ENCODE results near the gene CAP1. TPM values are rescaled to one million over a fixed set of nuclear protein-coding genes. Genes with fewer than 3 reads are reported as not detected.

The CAP1 gene
- total and polyA plus RNA-seq, 2 of the 4 experiments (the other 2 are of a cell fraction) = 434 to 756 TPM

DNA sequence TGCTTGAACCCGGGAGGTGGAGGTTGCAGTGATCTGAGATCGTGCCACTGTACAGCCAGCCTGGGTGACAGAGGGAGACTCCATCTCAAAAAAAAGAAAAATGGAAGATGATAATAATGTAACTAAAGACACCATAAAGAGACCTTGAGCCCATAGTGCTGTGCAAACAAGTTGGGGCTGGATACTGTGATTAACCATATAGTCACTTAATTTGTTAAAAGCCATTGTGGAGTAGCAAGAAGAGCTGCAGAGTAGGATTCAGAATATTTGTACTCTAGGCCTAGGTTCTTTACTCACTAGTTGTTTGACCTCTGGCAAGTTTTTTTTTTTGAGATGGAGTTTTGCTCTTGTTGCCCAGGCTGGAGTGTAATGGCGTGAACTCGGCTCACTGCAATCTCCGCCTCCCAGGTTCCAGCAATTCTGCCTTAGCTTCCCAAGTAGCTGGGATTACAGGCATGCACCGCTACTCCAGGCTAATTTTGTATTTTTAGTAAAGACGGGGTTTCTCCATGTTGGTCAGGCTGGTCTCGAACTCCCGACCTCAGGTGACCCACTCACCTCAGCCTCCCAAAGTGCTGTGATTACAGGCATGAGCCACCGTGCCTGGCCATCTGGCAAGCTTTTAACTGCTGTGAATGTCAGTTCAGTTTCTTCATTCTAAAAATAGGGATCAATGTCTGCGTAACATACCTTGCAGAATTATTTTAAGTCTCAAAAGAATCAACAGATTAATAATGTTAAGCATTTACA is 12.8 kb downstream of the CAP1 start:
- H2BK15ac ChIP-seq (ENCODE audit: low read depth, low read length) = no peak overlapping the region
- H4K5ac ChIP-seq (ENCODE audit: low read depth, low read length) = no peak overlapping the region
- H2BK120ac ChIP-seq (ENCODE audit: low read depth, low read length) = no peak overlapping the region
- H3K4ac ChIP-seq (ENCODE audit: low read depth, low read length) = no peak overlapping the region
- no peak overlapping the region for H4K8ac ChIP-seq (ENCODE audit: low read depth in 2 of 2, low read length in 2 of 2)
- no peak overlapping the region for H3K23ac ChIP-seq (ENCODE audit: low read depth, low read length)
- no peak overlapping the region for H4K91ac ChIP-seq (ENCODE audit: insufficient read depth, low read depth, low read length)
- in situ Hi-C loops (cut with MboI; ENCODE audit: low sequenced_read_pairs) = no loop called here
- ChIA-PET CTCF (no interaction called here), POLR2A (ENCODE audit: unreplicated experiment) (no interaction called here)
- dilution Hi-C loops (cut with HindIII; ENCODE audit: low sequenced_read_pairs, unreplicated experiment) = no loop called here
- H2BK5ac ChIP-seq (ENCODE audit: low read depth, low read length, poor library complexity, severe bottlenecking) = no peak overlapping the region
- H3K9ac ChIP-seq (ENCODE audit: low read depth, low read length) = no peak overlapping the region
- intact Hi-C loops (cut with micrococcal nuclease) = no loop called here
- H3K27ac ChIP-seq (ENCODE audit: insufficient read depth, low read length) = no peak overlapping the region
- H3K27me3 ChIP-seq (ENCODE audit: control insufficient read depth, insufficient read depth, low read length) = no peaks in the 10 kb centered on the region
- peaks cover 7% of the 10 kb centered on the region; the same call in 1 of the 2 replicates for H3K4me1 ChIP-seq (ENCODE audit: control insufficient read depth, insufficient read depth, low read length)
- no peak overlapping the region for H2AFZ ChIP-seq (replicated peaks; ENCODE audit: low read length, poor library complexity)
- no peak for ATAC-seq (ENCODE audit: low read depth)
- H3K4me2 ChIP-seq (ENCODE audit: low read depth, low read length) = no peak overlapping the region
- no TSS peak for BruUV-seq (replicated peaks)
- peaks cover 13% of the 10 kb centered on the region for H3K36me3 ChIP-seq (ENCODE audit: control insufficient read depth, insufficient read depth, low read length)
- no peak for DNase-seq
- no peaks in the 10 kb centered on the region for H3K9me3 ChIP-seq (ENCODE audit: control insufficient read depth, insufficient read depth, low read length)
- 33% methylated on average over 1 of the region's 11 CpGs; no CpG with 5 or more reads in 1 of the 2 experiments for WGBS, 2 experiments (ENCODE audit: extremely low coverage in 2 of 2, insufficient read length in 1 of 2)
- no peak overlapping the region for H2BK20ac ChIP-seq (ENCODE audit: low read depth, low read length)
- H3K9me1 ChIP-seq (ENCODE audit: insufficient read depth, low read length) = peaks cover 10% of the 10 kb centered on the region
- H3K79me1 ChIP-seq (ENCODE audit: low read depth in 1 of 2, low read length in 2 of 2) = peaks cover 7 to 73% of the 10 kb centered on the region in 2 experiments; a peak in 2 of 4 replicates
- no peak overlapping the region for H3K18ac ChIP-seq (ENCODE audit: low read depth, low read length)
- H3K14ac ChIP-seq (replicated peaks; ENCODE audit: low read depth, low read length) = no peak overlapping the region
- H2AK9ac ChIP-seq (replicated peaks; ENCODE audit: low read depth, low read length, poor library complexity) = no peak overlapping the region
- H3K56ac ChIP-seq (ENCODE audit: extremely low read depth, insufficient read depth, low read length) = no peak overlapping the region
- peaks cover 94% of the 10 kb centered on the region for H4K20me1 ChIP-seq (ENCODE audit: insufficient read depth, low read length)
- H3K4me3 ChIP-seq (ENCODE audit: insufficient read depth, low read depth, low read length) = no peak overlapping the region
- TF ChIP-seq NFE2L2 (IDR thresholded peaks at IDR 0.05; ENCODE audit: low read depth, low read length) (no peak), BHLHE40 (IDR thresholded peaks at IDR 0.05; ENCODE audit: low read depth, low read length) (no peak), POLR2A (IDR thresholded peaks at IDR 0.05; ENCODE audit: low read depth, low read length) (no peak), MXI1 (IDR thresholded peaks at IDR 0.05; ENCODE audit: borderline replicate concordance, low read depth, low read length) (no peak), FOS (IDR thresholded peaks at IDR 0.05; ENCODE audit: low read depth, low read length) (no peak), RAD21 (IDR thresholded peaks at IDR 0.05; ENCODE audit: low read length) (no peak), MAZ (IDR thresholded peaks at IDR 0.05; ENCODE audit: borderline replicate concordance, low read depth, low read length) (no peak), SMC3 (IDR thresholded peaks at IDR 0.05; ENCODE audit: low read depth, low read length) (no peak), RFX5 (IDR thresholded peaks at IDR 0.05; ENCODE audit: low read depth, low read length) (no peak), MAFK (IDR thresholded peaks at IDR 0.05; ENCODE audit: low read depth, low read length) (no peak), CEBPB (IDR thresholded peaks at IDR 0.05; ENCODE audit: low read depth, low read length) (no peak), RCOR1 (IDR thresholded peaks at IDR 0.05; ENCODE audit: insufficient replicate concordance, low read length) (no peak), CHD1 (IDR thresholded peaks at IDR 0.05; ENCODE audit: low read depth, low read length) (no peak)
- TF ChIP-seq, protein P1, sequence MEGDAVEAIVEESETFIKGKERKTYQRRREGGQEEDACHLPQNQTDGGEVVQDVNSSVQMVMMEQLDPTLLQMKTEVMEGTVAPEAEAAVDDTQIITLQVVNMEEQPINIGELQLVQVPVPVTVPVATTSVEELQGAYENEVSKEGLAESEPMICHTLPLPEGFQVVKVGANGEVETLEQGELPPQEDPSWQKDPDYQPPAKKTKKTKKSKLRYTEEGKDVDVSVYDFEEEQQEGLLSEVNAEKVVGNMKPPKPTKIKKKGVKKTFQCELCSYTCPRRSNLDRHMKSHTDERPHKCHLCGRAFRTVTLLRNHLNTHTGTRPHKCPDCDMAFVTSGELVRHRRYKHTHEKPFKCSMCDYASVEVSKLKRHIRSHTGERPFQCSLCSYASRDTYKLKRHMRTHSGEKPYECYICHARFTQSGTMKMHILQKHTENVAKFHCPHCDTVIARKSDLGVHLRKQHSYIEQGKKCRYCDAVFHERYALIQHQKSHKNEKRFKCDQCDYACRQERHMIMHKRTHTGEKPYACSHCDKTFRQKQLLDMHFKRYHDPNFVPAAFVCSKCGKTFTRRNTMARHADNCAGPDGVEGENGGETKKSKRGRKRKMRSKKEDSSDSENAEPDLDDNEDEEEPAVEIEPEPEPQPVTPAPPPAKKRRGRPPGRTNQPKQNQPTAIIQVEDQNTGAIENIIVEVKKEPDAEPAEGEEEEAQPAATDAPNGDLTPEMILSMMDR (conservative IDR thresholded peaks at IDR 0.05; ENCODE audit: low read depth, low read length) = no peak
- TF ChIP-seq, protein P2, sequence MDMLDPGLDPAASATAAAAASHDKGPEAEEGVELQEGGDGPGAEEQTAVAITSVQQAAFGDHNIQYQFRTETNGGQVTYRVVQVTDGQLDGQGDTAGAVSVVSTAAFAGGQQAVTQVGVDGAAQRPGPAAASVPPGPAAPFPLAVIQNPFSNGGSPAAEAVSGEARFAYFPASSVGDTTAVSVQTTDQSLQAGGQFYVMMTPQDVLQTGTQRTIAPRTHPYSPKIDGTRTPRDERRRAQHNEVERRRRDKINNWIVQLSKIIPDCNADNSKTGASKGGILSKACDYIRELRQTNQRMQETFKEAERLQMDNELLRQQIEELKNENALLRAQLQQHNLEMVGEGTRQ (IDR thresholded peaks at IDR 0.05; ENCODE audit: low read depth, low read length) = no peak
- TF ChIP-seq, protein P3, sequence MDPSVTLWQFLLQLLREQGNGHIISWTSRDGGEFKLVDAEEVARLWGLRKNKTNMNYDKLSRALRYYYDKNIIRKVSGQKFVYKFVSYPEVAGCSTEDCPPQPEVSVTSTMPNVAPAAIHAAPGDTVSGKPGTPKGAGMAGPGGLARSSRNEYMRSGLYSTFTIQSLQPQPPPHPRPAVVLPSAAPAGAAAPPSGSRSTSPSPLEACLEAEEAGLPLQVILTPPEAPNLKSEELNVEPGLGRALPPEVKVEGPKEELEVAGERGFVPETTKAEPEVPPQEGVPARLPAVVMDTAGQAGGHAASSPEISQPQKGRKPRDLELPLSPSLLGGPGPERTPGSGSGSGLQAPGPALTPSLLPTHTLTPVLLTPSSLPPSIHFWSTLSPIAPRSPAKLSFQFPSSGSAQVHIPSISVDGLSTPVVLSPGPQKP (IDR thresholded peaks at IDR 0.05; ENCODE audit: borderline replicate concordance, low read depth, low read length) = no peak
- H2AK5ac ChIP-seq (ENCODE audit: low read depth, low read length) = no peak overlapping the region
